Inferior parietal cortex (tissue), 1 donor: ENCODE measurements around the gene ZG16.

Source experiments
- DNase-seq: peaks from one replicate; pipeline ENCODE4 v3.0.0-alpha.2; 2016; ENCODE audit errors: extremely low spot score

ZG16 gene

GRCh38 chr16:29825145-29826044 lies 47.3 kb downstream of the ZG16 start:
- DNase-seq = no peak

GRCh38 chr16:29826342-29826695 lies 48.3 kb downstream of the ZG16 start:
- no peak for DNase-seq

- DNase-seq = no peak
These were observed 52.7 kb downstream of the ZG16 start for GRCh38 chr16:29830774-29831173.

- no peak for DNase-seq
These were observed 53.4 kb downstream of the ZG16 start for GRCh38 chr16:29831490-29831889.
